Activated B cell treated with CpG ODN at 0.5 μM for 24 hours (primary cell): Measurements from ENCODE around the gene ADAMTS12. TPM values are rescaled to one million over a fixed set of nuclear protein-coding genes. Genes with fewer than 3 reads are reported as not detected.

ENCODE experiments used
- ATAC-seq: fragments of 200-7000 bp; cut with Tn5 transposase; one replicate; pipeline ENCODE4 v1.10.0; 2021; ENCODE audit warnings: low read depth, mild to moderate bottlenecking, moderate library complexity
- CTCF ChIA-PET: fragments of 350-600 bp; sonication (Branson Sonifier 250); formaldehyde crosslinking; loops from one replicate; lab custom pipeline; 2021; ENCODE audit warnings: antibody characterized with exemption; lab: Charles Lee
- POLR2A ChIA-PET: fragments of 350-600 bp; sonication (Branson Sonifier 250); formaldehyde crosslinking; loops from one replicate; lab custom pipeline; 2021; ENCODE audit warnings: antibody characterized with exemption; lab: Charles Lee
- DNase-seq: peaks from one replicate; pipeline ENCODE4 v3.0.0; 2022
- H3K27ac Mint-ChIP-seq: one replicate; pipeline ENCODE4 v1.8.0; 2020; ENCODE audit warnings: mixed read lengths
- H3K27me3 Mint-ChIP-seq: one replicate; pipeline ENCODE4 v1.8.0; 2021; ENCODE audit warnings: mixed read lengths
- H3K36me3 Mint-ChIP-seq: one replicate; pipeline ENCODE4 v1.8.0; 2021; ENCODE audit warnings: low read depth, mixed read lengths
- H3K4me1 Mint-ChIP-seq: one replicate; pipeline ENCODE4 v1.8.0; 2021; ENCODE audit warnings: mixed read lengths
- H3K4me3 Mint-ChIP-seq: one replicate; pipeline ENCODE4 v1.8.0; 2020; ENCODE audit warnings: mild to moderate bottlenecking, mixed read lengths
- H3K9me3 Mint-ChIP-seq: one replicate; pipeline ENCODE4 v1.8.0; 2020; ENCODE audit warnings: mixed read lengths
- CTCF ChIP-seq: fragments of 200-600 bp; IDR thresholded peaks from one replicate; pipeline ENCODE4 v1.8.0; 2022; ENCODE audit warnings: antibody characterized with exemption, mild to moderate bottlenecking
- intact Hi-C: fragments of 100-400 bp; cut with micrococcal nuclease; formaldehyde crosslinking; loops from one replicate; pipeline ENCODE4 v1.15.1; 2024
- total RNA-seq: library from RNA; stranded (reverse); gene quantifications from 2 replicates; pipeline ENCODE4 v1.2.3, GENCODE V29; 2022

Gene ADAMTS12
- total RNA-seq, 1 donor from 2014 or later: not detected

- Mint-ChIP-seq H3K4me3 (no peak overlapping the region), H3K27ac (no peak overlapping the region), H3K27me3 (no peaks in the 10 kb centered on the region), H3K36me3 (no peaks in the 10 kb centered on the region), H3K9me3 (no peaks in the 10 kb centered on the region), H3K4me1 (peaks cover 2% of the 10 kb centered on the region)
- ChIA-PET CTCF (no interaction called here), POLR2A (no interaction called here)
- ATAC-seq (no peak), DNase-seq (no peak)
- no peak for TF ChIP-seq CTCF
- intact Hi-C loops: no loop called here
Observed at GRCh38 chr5:33761139-33761538, 130.7 kb downstream of the ADAMTS12 start.

GRCh38 chr5:33758737-33759136 lies 133.1 kb downstream of the ADAMTS12 start:
- Mint-ChIP-seq H3K27me3 (no peaks in the 10 kb centered on the region), H3K27ac (no peak overlapping the region), H3K36me3 (no peaks in the 10 kb centered on the region), H3K4me3 (no peak overlapping the region), H3K9me3 (no peaks in the 10 kb centered on the region), H3K4me1 (peaks cover 2% of the 10 kb centered on the region)
- ChIA-PET POLR2A (no interaction called here), CTCF (no interaction called here)
- intact Hi-C loops: no loop called here
- DNase-seq (no peak), ATAC-seq (no peak)
- no peak for TF ChIP-seq CTCF

GRCh38 chr5:33756491-33756890 lies 135.3 kb downstream of the ADAMTS12 start:
- Mint-ChIP-seq H3K27me3 (peaks cover 2% of the 10 kb centered on the region), H3K4me1 (no peaks in the 10 kb centered on the region), H3K4me3 (no peak overlapping the region), H3K9me3 (no peaks in the 10 kb centered on the region), H3K27ac (no peak overlapping the region), H3K36me3 (no peaks in the 10 kb centered on the region)
- DNase-seq: no peak
- ChIA-PET POLR2A (no interaction called here), CTCF (no interaction called here)
- ATAC-seq: no peak
- TF ChIP-seq CTCF: no peak
- intact Hi-C loops: no loop called here

- Mint-ChIP-seq H3K4me1 (no peaks in the 10 kb centered on the region), H3K27ac (no peak overlapping the region), H3K9me3 (no peaks in the 10 kb centered on the region), H3K36me3 (no peaks in the 10 kb centered on the region), H3K4me3 (no peak overlapping the region), H3K27me3 (peaks cover 2% of the 10 kb centered on the region)
- ChIA-PET POLR2A (no interaction called here), CTCF (no interaction called here)
- no peak for TF ChIP-seq CTCF
- intact Hi-C loops: no loop called here
- DNase-seq (no peak), ATAC-seq (no peak)
Observed at GRCh38 chr5:33755231-33755630, 136.6 kb downstream of the ADAMTS12 start.

- no peak overlapping the region for H3K4me3 Mint-ChIP-seq
- intact Hi-C loops: no loop called here
- H3K4me1 Mint-ChIP-seq: no peaks in the 10 kb centered on the region
- TF ChIP-seq CTCF: no peak
- H3K36me3 Mint-ChIP-seq: no peaks in the 10 kb centered on the region
- DNase-seq: no peak
- H3K27me3 Mint-ChIP-seq: peaks cover 2% of the 10 kb centered on the region
- ATAC-seq: no peak
- no peak overlapping the region for H3K27ac Mint-ChIP-seq
- ChIA-PET POLR2A (no interaction called here), CTCF (no interaction called here)
- no peaks in the 10 kb centered on the region for H3K9me3 Mint-ChIP-seq
Observed at GRCh38 chr5:33753704-33754103, 138.1 kb downstream of the ADAMTS12 start.
